Loucy (cell line): Measurements from ENCODE around the gene GAL3ST2.

ENCODE experiments used
- CTCF ChIP-seq: fragments of 200-600 bp; sonication (generic); conservative IDR thresholded peaks from 2 replicates; pipeline ENCODE4 v1.5.1; 2014; ENCODE audit warnings: mild to moderate bottlenecking, antibody characterized with exemption, low read length
- EZH2phosphoT487 ChIP-seq: fragments of 200-600 bp; IDR thresholded peaks from 2 replicates; pipeline ENCODE4 v1.6.1; 2018; ENCODE audit warnings: antibody characterized with exemption, mild to moderate bottlenecking, moderate library complexity, borderline replicate concordance

DNA sequence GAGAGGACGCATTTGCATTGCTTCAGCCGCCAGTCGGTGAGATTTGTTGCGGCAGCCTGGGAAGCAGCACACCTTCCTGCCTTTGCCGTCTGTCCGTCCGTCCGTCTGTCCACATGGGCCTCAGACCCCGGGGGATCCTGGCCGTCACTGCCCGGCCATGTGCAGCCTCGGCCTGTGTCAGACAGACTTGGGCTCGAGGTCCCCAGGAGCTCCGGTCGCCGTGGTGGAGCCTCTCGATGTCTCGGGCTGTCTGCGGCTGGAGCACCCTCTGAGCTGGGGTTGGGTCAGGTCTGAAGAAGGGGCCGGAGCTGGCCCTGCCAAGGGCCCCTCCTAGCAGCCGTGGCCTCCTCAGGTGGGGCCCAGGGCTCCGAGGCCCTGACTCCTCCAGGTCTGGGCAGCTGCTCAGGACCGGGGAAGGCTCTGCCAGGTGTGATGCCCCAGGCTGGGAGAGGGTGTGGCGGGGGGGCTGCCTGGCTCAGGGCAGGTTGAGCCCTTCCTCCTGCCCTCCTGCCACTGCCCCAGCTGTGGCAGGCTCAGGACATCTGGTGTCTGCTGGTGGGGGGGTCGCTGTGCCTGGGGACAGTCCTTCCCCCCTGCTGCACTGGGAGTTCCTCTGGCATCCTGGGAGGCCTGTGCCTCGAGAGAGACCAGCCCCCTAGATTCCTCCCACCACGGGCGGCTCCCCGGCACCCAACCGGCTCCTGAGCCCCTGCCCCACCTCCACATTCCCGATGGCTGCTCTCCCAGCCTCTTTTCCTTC is 44.2 kb downstream of the GAL3ST2 start:
- no peak for TF ChIP-seq EZH2phosphoT487
- no peak for TF ChIP-seq CTCF
